HCEC 1CT (cell line): ENCODE data around the gene RHEBL1.
"Not testable (repeated sequence)": the region's sequence is repeated elsewhere in the genome, so short reads cannot be mapped to it uniquely, and the experiment has no call there.

Experiments
- DNase-seq: peaks from one replicate; pipeline ENCODE4 v3.0.0-alpha.2; 2017

The RHEBL1 gene

GRCh38 chr12:49089821-49090773 lies 20.3 kb upstream of the RHEBL1 start:
- peak; percentile 15 for DNase-seq

GRCh38 chr12:49088932-49089330 lies 19.2 kb upstream of the RHEBL1 start:
- DNase-seq, result no peak

DNA sequence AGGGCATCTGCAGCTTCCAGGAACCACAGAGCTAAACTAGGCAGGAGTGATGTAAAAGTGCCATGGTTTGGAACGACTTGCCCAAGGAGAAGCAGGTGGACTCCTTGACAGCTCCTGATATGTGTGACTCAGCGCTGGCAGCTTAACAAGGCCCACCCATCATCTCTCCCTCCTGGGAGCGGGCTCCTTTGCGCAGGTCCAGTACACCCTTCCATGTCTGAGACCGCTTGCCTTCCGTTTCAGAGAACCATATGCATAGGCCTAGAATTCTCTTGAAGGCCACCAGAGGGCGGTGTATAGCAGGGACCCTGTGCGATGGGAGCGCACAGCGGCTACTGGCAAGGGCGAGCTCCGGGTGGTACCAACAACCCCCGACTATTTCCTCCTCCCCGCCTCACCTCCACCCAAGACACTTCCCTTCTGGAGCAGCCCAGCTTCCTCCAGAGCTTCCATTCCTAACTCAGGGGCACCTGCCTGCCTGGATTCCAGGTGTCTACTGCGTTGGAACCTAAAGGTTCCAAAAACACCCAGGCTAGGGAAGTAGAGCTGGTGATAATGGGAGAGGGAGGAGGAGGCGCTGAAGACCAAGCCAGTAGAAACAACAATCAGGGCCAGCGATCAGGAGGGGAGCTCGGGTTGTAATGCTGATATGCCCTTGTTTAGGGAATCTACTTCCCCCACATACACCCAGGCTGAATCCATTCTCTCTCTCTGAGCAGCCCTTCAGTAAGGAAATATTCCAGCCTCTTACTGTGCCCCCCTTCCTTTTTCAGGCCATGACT lies 18.6 kb upstream of the RHEBL1 start:
- peak; percentile 90 for DNase-seq

DNA sequence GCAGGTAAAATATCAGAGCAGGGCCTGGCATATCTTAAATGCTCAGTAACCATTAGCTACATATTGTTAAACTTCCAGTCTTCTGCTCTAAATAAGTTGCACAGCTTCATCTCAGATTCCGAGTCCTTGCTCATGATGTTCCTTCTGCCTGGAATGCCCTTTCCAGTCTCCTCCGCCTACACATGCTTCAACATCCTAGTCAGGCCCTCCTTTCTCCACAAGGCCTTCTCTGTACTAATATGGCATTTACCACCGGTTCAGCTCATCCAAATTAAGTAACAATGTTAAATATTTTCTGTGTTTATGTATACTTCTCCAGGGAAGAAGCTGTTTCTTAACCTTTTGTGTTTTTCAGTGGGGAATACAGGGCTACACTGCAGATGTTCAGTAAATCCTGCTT lies 16.3 kb upstream of the RHEBL1 start:
- DNase-seq, result peak; percentile 36

- no peak for DNase-seq
These were observed 14.7 kb upstream of the RHEBL1 start for GRCh38 chr12:49084438-49084837.

GRCh38 chr12:49079793-49080192 lies 10.0 kb upstream of the RHEBL1 start:
- no peak for DNase-seq

- DNase-seq, result no peak
These were observed 1.2 kb upstream of the RHEBL1 start for GRCh38 chr12:49070971-49071370.

- no peak for DNase-seq
These were observed 786 bp downstream of the RHEBL1 start for GRCh38 chr12:49068879-49069506.

- DNase-seq, result no peak
These were observed 3.7 kb downstream of the RHEBL1 start for GRCh38 chr12:49066120-49066519.

DNA sequence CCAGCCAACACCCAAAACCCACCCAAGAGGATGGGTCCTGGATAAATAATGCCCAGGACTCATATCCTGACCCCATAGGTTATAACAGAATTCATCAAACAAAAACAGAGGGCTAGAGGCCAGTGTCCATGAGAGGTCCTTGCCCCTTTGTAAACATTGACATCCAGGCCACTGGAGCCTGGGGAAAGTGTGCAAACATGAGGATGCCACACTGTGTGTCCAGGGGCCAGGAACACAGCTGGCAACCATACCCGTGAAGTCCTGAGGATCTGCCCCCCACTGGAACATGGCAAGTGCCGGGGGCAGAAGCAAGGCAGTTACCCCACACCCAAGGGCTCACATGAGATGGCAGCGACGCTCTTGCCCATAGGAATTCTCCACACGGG lies 5.0 kb downstream of the RHEBL1 start:
- no peak for DNase-seq

DNA sequence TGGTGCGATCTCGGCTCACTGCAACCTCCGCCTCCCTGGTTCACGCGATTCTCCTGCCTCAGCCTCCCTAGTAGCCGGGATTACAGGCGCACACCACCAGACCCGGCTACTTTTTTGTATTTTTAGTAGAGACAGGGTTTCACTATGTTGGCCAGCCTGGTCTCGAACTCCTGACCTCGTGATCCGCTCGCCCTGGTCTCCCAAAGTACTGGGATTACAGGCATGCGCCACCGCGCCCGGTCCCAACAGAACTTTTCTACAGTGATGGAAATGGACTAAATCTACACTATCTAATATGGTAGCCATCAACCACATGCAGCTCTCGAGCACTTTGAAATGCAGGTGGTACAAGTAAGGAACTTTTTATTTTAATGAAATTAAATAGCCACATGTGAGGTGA lies 7.9 kb downstream of the RHEBL1 start:
- not testable (repeated sequence) for DNase-seq

DNA sequence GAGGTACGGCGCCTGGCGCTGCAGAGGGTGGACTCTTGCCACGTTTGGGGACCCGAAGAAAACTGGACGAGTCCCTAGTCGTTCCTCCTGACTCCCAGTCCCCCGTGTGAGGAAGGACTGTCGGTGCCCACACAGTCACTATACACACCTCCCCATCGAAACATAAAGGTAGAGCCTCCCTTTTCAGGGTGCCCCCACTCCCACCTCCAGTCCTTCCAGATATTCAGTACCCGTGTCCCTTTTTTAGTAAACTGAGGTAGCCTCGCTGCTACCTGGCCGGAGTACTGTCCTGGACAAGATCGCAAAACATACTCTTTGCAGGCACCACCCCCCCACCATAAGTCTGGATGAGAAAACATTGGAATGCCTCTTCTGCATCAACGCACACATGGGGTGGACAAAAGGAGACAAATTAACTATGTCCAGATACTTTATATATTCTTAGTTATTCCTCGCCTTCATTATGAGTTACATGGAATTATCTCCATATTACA lies 8.6 kb downstream of the RHEBL1 start:
- DNase-seq, result no peak

DNA sequence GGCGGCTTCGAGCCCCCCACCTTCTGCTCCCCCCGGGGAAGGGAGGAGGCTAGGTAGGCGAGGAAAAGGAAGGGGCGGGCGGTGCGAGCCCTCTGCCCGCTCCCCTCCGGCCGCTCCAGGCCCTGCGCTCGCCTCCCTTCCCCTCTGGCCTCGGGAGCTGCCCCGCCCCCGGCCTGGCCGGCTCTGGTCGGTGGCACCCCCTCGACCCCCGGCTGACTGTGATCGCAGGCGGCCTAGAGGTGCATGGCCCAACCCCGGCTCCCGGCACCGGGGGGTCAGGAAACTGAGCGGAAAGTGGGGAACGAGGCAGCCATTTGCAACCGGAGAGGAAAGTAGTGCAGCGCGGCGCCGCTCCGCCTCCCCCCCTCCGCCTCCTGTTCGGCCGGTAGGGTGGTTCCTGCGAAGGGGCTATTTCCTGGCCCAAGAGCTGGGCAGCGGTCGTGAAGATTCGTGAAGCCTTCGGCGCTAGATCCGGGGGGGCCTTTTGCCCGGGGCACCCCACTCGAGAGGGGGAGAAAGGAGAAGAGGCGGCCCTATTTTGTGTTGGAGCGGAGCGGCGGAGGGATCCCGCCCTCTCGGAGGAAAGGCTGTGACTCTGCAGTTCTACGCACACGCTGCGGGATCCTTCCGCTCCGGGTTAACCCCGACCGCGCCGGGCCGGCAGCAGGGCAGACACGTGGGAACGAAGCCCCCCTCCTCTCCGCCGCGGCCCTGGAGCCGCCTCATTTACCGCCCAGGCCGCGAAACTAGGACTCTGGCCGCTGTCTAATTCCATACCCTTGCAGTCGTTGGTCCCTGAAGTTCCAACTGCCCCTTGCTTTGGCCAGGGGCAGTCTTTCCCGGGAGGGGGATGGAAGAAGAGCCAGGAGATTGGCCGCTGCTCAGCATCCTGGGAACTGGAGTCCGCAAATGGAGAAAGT lies 9.3 kb downstream of the RHEBL1 start, which contains the start of gene KMT2D:
TSS of gene KMT2D (minus strand) at position 558 of the 920 bp plus-strand sequence. CDS start 5,470 bp downstream, outside the sequence.
- DNase-seq, result peak; percentile 96

GRCh38 chr12:49059299-49060171 lies 10.2 kb downstream of the RHEBL1 start:
- no peak for DNase-seq

DNA sequence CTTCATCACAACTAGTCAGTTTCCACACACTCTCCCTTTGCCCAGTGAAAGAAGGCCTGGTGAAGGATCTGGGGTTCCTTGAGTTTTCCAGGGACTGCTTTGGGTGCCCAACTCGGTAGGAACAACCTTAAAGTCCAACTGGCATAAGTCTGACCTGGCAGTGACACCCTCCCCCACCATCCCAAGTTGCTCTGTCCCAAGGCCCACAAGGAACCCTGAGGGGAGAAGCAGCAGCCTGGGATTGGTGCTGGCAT lies 10.8 kb downstream of the RHEBL1 start:
- DNase-seq, result no peak

DNA sequence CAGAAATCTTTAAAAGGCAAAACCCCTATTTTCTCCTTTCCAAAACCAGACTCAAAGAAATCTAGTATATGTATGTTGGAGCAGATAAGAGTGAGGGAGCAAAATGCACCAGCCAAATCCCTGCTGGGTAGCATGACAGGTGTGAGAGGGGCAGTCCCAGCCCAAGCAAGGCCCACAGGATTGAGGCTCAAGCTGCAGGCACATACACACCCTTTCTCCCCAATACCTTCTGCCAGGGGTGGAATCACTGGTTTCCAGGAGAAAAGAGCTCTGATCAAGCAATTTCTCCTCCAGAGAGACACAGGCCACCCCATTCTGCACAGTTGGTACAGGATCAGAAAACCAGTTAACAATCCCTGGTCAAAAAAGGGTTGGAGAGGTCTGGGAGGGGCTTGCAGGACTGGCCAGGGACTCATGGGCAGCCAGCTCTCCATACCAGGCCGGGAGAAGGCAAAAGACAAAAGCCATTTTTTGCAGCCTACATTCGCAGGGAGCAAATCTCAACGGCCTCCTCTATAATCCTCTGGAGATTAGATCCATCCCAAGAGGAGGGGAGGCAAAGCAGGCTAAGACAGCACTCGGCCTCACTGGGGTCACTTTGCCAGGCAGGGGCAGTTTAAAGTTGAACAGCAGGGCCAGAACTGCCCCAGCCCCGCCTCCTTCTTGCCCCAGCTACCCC lies 11.3 kb downstream of the RHEBL1 start:
- DNase-seq, result no peak

DNA sequence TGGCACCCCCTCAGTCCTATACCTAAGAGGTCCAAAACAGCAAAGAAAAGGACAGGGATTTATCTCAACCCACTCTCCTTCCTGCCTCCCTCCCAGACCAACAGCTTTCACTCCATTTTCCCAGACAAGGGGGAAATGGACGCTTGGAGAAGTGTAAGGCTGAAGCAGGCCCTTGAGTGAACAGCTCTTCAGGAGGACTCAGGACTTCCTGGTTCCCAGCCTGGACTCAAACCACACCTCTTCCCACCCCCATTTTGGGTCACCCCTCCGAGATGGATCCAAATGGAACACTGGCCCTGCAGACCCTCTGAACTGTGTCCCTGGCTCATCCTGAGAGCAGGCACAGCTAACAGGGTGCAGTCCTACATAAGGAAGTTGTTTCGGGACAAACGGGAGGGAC lies 11.9 kb downstream of the RHEBL1 start:
- no peak for DNase-seq

GRCh38 chr12:49055978-49056754 lies 13.6 kb downstream of the RHEBL1 start:
- DNase-seq, result peak; percentile 66

DNA sequence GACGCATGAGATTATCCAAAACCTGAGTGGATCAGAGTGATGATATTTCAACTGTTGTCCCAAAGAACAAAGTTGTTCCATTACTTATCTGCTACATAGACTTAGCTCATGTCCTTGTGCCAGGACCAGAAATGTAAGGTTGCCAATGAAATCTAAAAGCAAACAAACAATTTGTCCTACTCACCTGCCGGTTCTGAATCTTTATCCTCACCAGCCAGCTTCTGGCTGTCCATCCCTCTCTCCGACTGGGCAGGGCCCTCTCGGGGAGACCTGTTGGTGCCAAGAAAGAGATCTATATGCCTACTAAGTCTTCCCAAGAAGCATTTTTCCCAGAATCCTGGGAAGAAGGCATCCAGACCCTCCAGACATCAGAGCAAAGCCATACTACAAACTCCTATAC lies 14.7 kb downstream of the RHEBL1 start:
- no peak for DNase-seq

DNA sequence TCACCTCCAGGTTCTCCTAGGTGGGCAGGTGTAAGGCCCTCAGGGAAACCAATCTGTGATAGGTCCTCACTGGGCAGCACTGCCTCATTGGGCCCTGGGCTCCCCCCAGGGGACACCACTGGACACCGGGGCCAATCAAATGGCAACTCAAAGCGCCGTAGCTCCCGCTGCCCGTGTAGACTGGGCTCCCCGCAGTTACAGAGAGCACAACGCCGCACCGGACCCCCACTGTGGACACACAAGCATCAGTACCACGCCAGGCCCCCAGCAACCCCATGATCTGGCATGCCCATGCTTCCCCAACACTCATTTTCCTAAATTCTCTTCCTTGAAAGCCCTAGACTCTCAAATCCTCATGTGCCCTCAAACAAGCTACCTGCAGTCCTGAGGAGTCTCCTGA lies 15.3 kb downstream of the RHEBL1 start:
- DNase-seq, result no peak
